Activated naive CD8-positive, alpha-beta T cell (primary cell): ENCODE data around the gene YWHAE.
"Not testable (repeated sequence)": the region's sequence is repeated elsewhere in the genome, so short reads cannot be mapped to it uniquely, and the experiment has no call there.

Experiments used
- H3K27ac Mint-ChIP-seq: one replicate; pipeline ENCODE4 v1.8.0; 2021; ENCODE audit warnings: mixed read lengths
- H3K27me3 Mint-ChIP-seq: one replicate; pipeline ENCODE4 v1.8.0; 2021; ENCODE audit warnings: mixed read lengths
- H3K36me3 Mint-ChIP-seq: one replicate; pipeline ENCODE4 v1.8.0; 2021; ENCODE audit warnings: mixed read lengths
- H3K4me1 Mint-ChIP-seq: one replicate; pipeline ENCODE4 v1.8.0; 2021; ENCODE audit warnings: low read depth, mixed read lengths
- H3K4me3 Mint-ChIP-seq: one replicate; pipeline ENCODE4 v1.8.0; 2021; ENCODE audit warnings: mild to moderate bottlenecking, mixed read lengths
- H3K9me3 Mint-ChIP-seq: one replicate; pipeline ENCODE4 v1.8.0; 2021; ENCODE audit warnings: low read depth, mixed read lengths

YWHAE gene

DNA sequence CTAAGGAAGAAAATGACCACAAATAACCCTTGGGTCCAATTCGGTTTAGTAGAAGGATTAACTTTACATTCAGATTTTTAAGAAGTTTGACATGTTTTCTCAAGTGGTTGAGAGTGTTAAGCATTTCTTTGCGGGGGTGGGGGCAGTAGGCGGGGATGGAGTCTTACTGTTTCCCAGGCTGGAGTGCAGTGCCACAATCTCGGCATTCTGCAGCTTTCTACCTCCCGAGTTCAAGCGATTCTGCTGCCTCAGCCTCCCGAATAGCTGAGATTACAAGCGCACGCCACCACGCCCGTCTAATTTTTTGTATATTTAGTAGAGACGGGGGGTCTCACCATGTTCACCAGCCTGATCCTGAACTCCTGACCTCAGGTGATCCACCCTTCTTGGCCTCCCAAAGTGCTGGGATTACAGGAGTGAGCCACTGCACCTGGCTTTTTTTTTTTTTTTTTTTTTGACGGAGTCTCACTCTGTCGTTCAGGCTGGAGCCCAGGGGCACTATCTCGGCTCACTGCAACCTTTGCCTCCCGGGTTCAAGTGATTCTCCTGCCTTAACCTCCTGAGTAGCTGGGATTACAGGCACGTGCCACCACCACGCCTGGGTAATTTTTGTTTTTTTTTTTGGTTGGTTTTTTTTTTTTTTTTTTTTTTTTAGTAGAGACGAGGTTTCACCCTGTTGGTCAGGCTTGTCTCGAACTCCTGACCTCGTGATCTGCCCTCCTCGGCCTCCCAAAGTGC is 12.4 kb downstream of the YWHAE start:
- H3K36me3 Mint-ChIP-seq, H3K9me3 Mint-ChIP-seq, H3K27me3 Mint-ChIP-seq, H3K4me3 Mint-ChIP-seq: not testable (repeated sequence)
- Mint-ChIP-seq H3K27ac (peak overlapping the region; percentile 66), H3K4me1 (peaks cover 68% of the 10 kb centered on the region)

DNA sequence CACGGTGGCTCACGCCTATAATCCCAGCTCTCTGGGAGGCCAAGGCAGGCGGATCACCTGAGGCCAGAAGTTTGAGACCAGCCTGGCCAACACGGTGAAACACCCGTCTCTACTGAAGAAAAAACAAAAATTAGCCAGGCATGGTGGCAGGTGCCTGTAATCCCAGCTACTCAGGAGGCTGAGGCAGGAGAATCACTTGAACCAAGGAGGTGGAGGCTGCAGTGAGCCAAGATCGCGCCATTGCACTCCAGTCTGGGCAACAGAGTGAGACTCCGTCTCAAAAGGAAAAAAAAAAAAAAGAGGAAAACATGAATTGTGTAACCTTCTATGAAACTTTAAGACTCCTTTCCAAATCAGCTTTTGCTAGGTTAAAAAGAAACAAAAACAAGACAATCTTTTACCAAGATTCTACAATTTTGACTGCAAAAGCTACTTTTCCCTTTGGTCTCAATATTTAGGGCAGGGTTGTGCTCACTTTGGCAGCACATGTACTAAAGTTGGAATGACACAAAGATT is 13.3 kb downstream of the YWHAE start:
- H3K27me3 Mint-ChIP-seq, H3K36me3 Mint-ChIP-seq, H3K27ac Mint-ChIP-seq, H3K9me3 Mint-ChIP-seq: not testable (repeated sequence)
- Mint-ChIP-seq H3K4me1 (peaks cover 61% of the 10 kb centered on the region), H3K4me3 (peak overlapping the region; percentile 54)

DNA sequence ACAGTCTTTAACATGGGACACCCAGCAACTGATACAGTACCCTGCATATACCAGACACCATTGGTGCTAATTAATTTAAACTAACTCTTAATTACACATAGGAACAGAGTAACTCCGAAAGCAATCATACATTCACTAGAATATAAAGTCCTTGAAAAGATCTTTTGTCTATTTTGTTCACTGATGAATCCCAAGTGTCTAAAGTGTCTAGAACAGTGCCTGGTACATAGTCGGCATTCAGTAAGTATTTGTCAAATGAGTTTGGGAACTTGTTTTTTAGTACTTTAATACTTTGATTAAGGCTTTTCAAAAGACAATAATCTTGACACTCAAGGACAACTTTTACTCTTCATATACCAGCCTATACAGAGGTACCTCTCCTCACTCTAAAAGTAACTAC is 13.8 kb downstream of the YWHAE start:
- H3K27me3 Mint-ChIP-seq: no peaks in the 10 kb centered on the region
- H3K9me3 Mint-ChIP-seq: no peaks in the 10 kb centered on the region
- peaks cover 61% of the 10 kb centered on the region for H3K4me1 Mint-ChIP-seq
- no peaks in the 10 kb centered on the region for H3K36me3 Mint-ChIP-seq
- H3K4me3 Mint-ChIP-seq: peak overlapping the region; percentile 10
- H3K27ac Mint-ChIP-seq: peak overlapping the region; percentile 34

DNA sequence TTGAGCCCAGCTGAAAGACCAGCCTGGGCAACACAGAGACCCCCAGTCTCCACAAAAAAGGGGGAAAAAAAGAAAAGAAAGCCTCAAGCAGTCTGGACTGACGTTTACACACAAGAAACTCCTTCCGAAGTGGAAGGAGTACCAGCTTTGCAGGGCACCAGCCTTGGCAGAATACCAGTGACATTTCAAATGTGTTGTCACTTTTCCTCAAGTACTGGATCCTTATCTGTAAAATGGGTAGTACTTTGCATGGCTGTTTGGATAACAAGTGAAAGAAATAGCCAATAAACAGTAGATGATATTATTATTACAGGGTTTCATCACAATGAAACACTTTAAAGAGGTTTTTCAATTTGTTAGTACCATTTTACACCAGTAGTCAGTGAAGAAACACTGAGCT is 14.2 kb downstream of the YWHAE start:
- peak overlapping the region; percentile 34 for H3K27ac Mint-ChIP-seq

DNA sequence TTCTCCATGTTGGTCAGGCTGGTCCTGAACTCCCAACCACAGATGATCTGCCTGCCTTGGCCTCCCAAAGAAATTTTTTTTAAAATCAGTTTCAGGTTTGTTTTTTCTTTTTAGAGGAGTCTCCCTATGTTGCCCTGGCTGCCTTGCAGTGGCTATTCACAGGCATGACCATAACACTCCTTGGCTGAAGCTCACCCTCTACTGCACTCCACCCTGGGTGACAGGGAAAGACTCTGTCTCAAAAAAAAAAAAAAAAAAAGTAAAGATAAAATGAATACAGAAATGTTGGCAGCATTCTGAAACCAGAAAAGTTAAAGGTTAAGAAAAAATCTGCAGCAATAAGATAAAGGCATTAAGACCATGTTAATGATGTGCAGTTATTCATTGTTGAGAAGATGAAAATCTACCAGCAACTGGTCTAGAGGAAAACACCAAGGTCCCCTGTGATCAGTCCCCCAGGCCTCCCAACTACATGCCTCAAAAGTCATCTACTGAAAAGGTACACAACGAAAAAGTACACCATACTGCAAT is 15.1 kb downstream of the YWHAE start:
- Mint-ChIP-seq H3K9me3 (no peaks in the 10 kb centered on the region), H3K27me3 (no peaks in the 10 kb centered on the region), H3K27ac (peak overlapping the region; percentile 80), H3K4me1 (peaks cover 59% of the 10 kb centered on the region), H3K4me3 (no peak overlapping the region), H3K36me3 (no peaks in the 10 kb centered on the region)

More for the DNA sequence above, 14.2 kb downstream of the YWHAE start:
- H3K27me3 Mint-ChIP-seq: no peaks in the 10 kb centered on the region
- peaks cover 59% of the 10 kb centered on the region for H3K4me1 Mint-ChIP-seq
- no peaks in the 10 kb centered on the region for H3K9me3 Mint-ChIP-seq
- H3K4me3 Mint-ChIP-seq: no peak overlapping the region
- H3K36me3 Mint-ChIP-seq: no peaks in the 10 kb centered on the region

DNA sequence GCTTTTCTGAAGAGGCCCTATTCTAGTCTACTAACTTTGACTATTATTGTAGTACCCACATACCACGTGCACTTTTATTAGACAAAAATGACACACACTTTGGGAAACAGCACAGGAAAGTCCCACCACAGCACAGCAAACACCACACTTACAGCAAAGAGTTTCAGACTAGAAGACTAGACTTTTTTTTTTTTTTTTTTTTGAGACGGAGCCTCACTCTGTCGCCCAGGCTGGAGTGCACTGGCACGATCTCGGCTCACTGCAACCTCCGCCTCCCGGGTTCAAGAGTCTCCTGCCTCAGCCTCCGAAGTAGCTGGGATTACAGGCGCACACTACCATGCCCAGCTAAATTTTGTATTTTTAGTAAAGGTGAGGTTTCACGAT is 20.1 kb downstream of the YWHAE start:
- Mint-ChIP-seq H3K4me3 (peak overlapping the region; percentile 72), H3K27me3 (no peaks in the 10 kb centered on the region), H3K36me3 (peaks cover 2% of the 10 kb centered on the region), H3K27ac (peak overlapping the region; percentile 59), H3K4me1 (peaks cover 72% of the 10 kb centered on the region), H3K9me3 (no peaks in the 10 kb centered on the region)

DNA sequence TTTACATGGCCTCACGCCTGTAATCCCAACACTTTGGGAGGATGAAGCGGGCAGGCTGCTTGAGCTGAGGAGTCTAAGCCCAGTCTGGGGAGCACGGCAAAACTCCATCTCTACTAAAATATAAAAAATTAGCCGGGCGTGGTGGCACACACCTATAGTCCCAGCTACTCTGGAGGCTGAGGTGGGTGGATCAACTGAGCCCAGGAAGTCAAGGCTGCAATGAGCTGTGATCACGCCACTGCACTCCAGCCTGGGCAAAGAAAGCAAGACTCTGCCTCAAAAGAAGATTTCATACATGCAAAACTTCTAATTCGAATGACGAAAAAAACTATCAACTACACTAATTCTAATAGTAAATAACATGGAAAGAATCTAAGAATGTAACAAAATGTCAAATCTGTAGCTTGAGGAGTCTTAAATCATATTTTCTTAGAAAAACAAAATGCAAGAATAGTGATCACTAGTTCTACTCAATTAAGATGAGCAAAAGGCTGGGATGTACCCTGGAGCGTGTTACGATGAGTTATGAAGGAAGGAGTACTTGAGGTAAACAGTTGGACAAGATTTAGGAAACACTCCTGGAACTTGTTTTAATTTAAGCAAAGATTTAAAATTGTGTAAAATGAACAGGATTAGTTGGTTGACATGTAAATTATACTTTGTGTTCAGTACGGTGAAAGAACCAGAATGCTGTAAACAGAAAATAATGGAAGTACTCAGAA is 20.7 kb downstream of the YWHAE start:
- peak overlapping the region; percentile 72 for H3K4me3 Mint-ChIP-seq
- H3K36me3 Mint-ChIP-seq: peaks cover 2% of the 10 kb centered on the region
- peaks cover 75% of the 10 kb centered on the region for H3K4me1 Mint-ChIP-seq
- H3K27me3 Mint-ChIP-seq: no peaks in the 10 kb centered on the region
- no peaks in the 10 kb centered on the region for H3K9me3 Mint-ChIP-seq
- peak overlapping the region; percentile 59 for H3K27ac Mint-ChIP-seq

DNA sequence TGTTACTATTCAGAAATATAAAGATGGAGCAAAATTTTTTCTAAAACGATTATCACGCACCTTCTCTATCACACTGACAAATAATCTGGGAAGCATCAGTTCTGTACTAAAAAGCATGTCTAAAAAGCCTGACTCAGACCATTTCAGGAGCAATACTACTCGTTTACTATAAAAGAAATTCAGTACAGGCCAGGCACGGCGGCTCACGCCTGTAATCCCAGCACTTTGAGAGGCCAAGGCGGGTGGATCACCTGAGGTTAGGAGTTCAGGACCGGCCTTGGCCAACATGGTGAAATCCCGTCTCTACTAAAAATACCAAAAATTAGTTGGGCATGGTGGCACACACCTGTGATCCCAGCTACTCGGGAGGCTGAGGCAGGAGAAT is 21.6 kb downstream of the YWHAE start:
- H3K9me3 Mint-ChIP-seq, H3K36me3 Mint-ChIP-seq, H3K27me3 Mint-ChIP-seq: not testable (repeated sequence)
- peak overlapping the region; percentile 59 for H3K27ac Mint-ChIP-seq
- peaks cover 84% of the 10 kb centered on the region for H3K4me1 Mint-ChIP-seq
- H3K4me3 Mint-ChIP-seq: peak overlapping the region; percentile 59

DNA sequence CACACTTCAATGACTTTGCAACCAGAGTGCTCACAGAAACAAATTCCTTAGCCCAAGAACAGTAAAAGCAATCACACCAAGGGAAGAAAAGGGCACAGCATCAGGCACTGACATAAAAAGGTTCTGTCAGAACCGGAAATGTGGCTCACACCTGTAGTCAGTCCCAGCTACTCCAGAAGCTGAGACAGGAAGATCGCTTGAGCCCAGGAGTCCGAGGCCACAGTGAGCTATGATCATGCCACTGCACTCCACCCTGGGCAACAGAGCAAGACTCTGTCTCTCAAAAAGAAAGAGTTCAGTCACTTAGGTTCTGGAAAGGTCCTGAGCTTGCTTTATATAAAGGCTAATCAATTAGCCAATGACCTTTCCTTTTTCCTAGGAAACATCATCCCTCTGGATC is 22.7 kb downstream of the YWHAE start:
- peaks cover 92% of the 10 kb centered on the region for H3K4me1 Mint-ChIP-seq
- H3K9me3 Mint-ChIP-seq: no peaks in the 10 kb centered on the region
- peak overlapping the region; percentile 46 for H3K4me3 Mint-ChIP-seq
- peaks cover 2% of the 10 kb centered on the region for H3K36me3 Mint-ChIP-seq
- no peaks in the 10 kb centered on the region for H3K27me3 Mint-ChIP-seq
- peak overlapping the region; percentile 68 for H3K27ac Mint-ChIP-seq

DNA sequence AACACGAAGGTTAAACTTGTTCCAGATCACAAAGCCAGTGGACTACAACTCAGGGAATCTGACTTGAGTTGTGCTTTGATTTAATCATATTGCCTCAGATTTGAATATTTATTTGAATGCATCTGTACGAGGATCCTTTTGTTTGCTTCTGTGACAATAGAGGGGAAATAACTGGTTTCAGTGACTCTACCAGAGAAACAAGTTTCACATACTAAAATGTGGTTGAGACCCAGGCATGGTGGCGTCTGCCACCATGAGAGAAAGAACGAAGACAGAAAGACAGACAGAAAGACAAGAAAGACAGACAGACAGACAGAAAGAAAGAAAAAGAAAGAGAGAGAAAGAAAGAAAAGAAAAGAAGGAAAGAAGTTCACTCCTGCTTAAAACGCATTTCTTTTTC is 24.0 kb downstream of the YWHAE start:
- peak overlapping the region; percentile 70 for H3K4me3 Mint-ChIP-seq
- H3K4me1 Mint-ChIP-seq: peaks cover 92% of the 10 kb centered on the region
- H3K27ac Mint-ChIP-seq: peak overlapping the region; percentile 89

DNA sequence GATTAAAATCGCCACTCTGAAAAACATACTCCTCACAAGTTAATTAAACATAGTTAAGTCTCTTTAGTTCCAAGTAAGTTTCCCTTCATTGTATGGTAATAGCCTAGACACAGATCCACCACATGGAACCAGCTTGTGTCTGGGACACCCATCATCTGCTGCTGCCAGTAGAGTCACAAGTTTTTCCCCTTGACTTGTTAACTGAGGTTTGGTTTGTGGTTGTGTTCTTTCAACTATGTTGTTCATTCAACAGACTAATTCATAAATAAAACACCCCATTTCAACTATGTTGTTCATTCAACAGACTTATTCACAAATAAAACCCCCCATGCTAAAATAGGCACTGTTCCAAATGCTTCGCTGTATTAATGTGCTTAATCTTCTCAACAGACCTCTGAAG is 24.4 kb downstream of the YWHAE start:
- no peaks in the 10 kb centered on the region for H3K9me3 Mint-ChIP-seq
- peak overlapping the region; percentile 89 for H3K27ac Mint-ChIP-seq
- H3K36me3 Mint-ChIP-seq: peaks cover 2% of the 10 kb centered on the region
- peaks cover 89% of the 10 kb centered on the region for H3K4me1 Mint-ChIP-seq
- peak overlapping the region; percentile 70 for H3K4me3 Mint-ChIP-seq
- no peaks in the 10 kb centered on the region for H3K27me3 Mint-ChIP-seq

More for the DNA sequence above, 24.0 kb downstream of the YWHAE start:
- Mint-ChIP-seq H3K36me3 (peaks cover 2% of the 10 kb centered on the region), H3K9me3 (no peaks in the 10 kb centered on the region), H3K27me3 (no peaks in the 10 kb centered on the region)

DNA sequence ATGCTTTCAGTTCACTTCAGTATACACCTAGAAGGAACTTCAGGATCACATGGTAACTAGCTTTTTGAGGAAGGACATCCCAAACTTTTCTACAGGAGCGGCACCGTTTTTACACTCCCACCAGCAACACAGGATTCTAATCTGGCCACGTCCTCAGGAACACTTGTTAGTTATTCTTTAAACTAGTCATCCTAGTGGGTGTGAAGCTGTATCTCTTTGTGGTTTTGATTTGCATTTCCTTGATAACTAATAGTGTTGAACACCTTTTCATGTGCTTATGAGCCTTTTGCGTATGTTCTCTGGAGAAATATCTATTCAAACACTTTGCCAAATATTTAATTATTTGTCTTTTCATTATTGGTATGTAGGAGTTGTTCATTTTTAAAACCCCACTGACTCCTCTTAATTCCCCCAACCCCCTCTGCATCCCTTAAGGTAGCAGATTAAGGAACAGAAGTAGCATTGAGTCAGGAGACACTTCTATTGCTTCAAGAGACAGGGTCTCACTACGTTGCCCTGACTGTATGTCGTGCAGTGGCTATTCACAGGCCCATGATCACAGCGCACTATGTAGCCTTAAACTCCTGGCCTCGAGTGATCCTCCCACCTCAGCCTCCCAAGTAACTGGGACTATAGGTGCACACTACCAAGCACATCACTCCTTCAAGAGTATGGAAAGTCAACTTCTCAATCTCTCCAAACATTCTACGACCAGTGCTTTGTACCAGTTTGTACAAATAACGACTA is 25.4 kb downstream of the YWHAE start:
- Mint-ChIP-seq H3K27me3 (no peaks in the 10 kb centered on the region), H3K4me1 (peaks cover 82% of the 10 kb centered on the region), H3K36me3 (no peaks in the 10 kb centered on the region), H3K9me3 (no peaks in the 10 kb centered on the region), H3K27ac (peak overlapping the region; percentile 89), H3K4me3 (peak overlapping the region; percentile 70)

DNA sequence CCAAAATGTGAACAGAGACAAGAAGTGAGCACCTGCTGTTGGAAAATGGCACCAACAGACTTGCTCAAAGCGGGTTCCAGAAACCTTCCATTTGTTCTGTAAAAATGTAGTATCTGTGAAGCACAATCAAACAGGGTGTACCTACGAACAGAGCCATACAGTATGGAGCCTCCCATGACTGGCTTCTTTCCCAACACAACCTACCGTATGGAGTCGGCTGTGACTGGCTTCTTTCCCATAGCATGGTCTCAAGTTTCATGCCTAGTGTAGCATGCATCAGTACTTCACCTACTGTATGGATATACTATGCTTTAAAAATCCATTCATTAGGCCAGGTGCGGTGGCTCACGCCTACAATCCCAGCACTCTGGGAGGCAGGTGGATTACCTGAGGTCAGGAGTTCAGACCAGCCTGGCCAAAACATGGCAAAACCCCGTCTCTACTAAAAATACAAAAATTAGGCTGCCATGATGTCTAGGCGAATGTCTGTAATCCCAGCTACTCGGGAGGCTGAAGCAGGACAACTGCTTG is 26.2 kb downstream of the YWHAE start:
- peaks cover 78% of the 10 kb centered on the region for H3K4me1 Mint-ChIP-seq
- H3K27ac Mint-ChIP-seq: no peak overlapping the region
- no peak overlapping the region for H3K4me3 Mint-ChIP-seq
- H3K36me3 Mint-ChIP-seq: no peaks in the 10 kb centered on the region
- no peaks in the 10 kb centered on the region for H3K9me3 Mint-ChIP-seq
- H3K27me3 Mint-ChIP-seq: no peaks in the 10 kb centered on the region

DNA sequence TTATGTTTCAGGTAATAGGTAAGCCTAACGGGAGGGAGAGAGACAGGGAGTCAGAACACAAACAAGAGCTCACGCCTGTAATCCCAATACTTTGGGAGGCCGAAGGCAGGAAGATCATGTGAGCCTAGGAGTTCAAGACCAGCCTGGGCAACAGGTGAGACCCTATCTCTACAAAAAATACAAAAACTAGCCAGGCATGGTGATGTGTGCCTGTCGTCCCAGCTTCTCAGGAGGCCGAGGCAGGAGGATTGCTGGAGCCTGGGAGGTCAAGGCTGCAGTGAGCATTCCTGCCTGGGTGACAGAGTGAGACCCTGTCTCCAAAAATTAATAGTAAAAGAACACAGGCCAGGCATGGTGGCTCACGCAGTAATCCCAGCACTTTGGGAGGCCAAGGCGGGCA is 27.4 kb downstream of the YWHAE start:
- no peaks in the 10 kb centered on the region for H3K36me3 Mint-ChIP-seq
- H3K4me1 Mint-ChIP-seq: peaks cover 70% of the 10 kb centered on the region
- H3K9me3 Mint-ChIP-seq: no peaks in the 10 kb centered on the region
- H3K4me3 Mint-ChIP-seq: peak overlapping the region; percentile 25
- H3K27me3 Mint-ChIP-seq: no peaks in the 10 kb centered on the region
- peak overlapping the region; percentile 75 for H3K27ac Mint-ChIP-seq
